HEK293T (cell line): Measurements from ENCODE around the gene CD69.

Experiments
- CTCF ChIA-PET: fragments of 350-600 bp; formaldehyde crosslinking; extraction: SDS; loops from one replicate; lab custom pipeline; 2021; ENCODE audit warnings: antibody characterized with exemption, inconsistent platforms; lab: Yijun Ruan, JAX
- POLR2A ChIA-PET: fragments of 350-600 bp; formaldehyde crosslinking; extraction: SDS; loops from one replicate; lab custom pipeline; 2020; ENCODE audit warnings: antibody characterized with exemption, inconsistent platforms; lab: Yijun Ruan, JAX
- DNase-seq: peaks from one replicate; pipeline ENCODE4 v3.0.0; 2012; ENCODE audit warnings: mixed read lengths; ENCODE audit errors: extremely low spot score
- ARNT ChIP-seq: fragments of 450-650 bp; IDR thresholded peaks from 2 replicates; pipeline ENCODE4 v1.6.1; 2017; ENCODE audit warnings: mild to moderate bottlenecking
- BHLHE40 ChIP-seq: fragments of 450-650 bp; IDR thresholded peaks from 2 replicates; pipeline ENCODE4 v1.6.1; 2016; ENCODE audit warnings: mild to moderate bottlenecking, moderate library complexity, borderline replicate concordance
- CTBP1 ChIP-seq: fragments of 450-650 bp; IDR thresholded peaks from 2 replicates; pipeline ENCODE4 v1.6.1; 2016; ENCODE audit warnings: borderline replicate concordance
- ELF4 ChIP-seq: fragments of 450-650 bp; IDR thresholded peaks from 2 replicates; pipeline ENCODE4 v1.6.1; 2017; ENCODE audit warnings: antibody characterized with exemption
- FOXA1 ChIP-seq: fragments of 450-650 bp; IDR thresholded peaks from 2 replicates; pipeline ENCODE4 v1.6.1; 2016; ENCODE audit warnings: mild to moderate bottlenecking
- FOXK2 ChIP-seq: fragments of 450-650 bp; IDR thresholded peaks from 2 replicates; pipeline ENCODE4 v1.6.1; 2016; ENCODE audit warnings: mild to moderate bottlenecking
- FOXM1 ChIP-seq: fragments of 450-650 bp; IDR thresholded peaks from 2 replicates; pipeline ENCODE4 v1.6.1; 2017; ENCODE audit warnings: mild to moderate bottlenecking, borderline replicate concordance
- HDGF ChIP-seq: fragments of 450-650 bp; IDR thresholded peaks from 2 replicates; pipeline ENCODE4 v1.6.1; 2017; ENCODE audit warnings: antibody characterized with exemption, borderline replicate concordance
- L3MBTL2 ChIP-seq: fragments of 450-650 bp; conservative IDR thresholded peaks from 2 replicates; pipeline ENCODE4 v1.6.1; 2016; ENCODE audit warnings: mild to moderate bottlenecking
- LEF1 ChIP-seq: fragments of 450-650 bp; IDR thresholded peaks from 2 replicates; pipeline ENCODE4 v1.6.1; 2017; ENCODE audit warnings: mild to moderate bottlenecking, borderline replicate concordance
- NFRKB ChIP-seq: fragments of 450-650 bp; IDR thresholded peaks from 2 replicates; pipeline ENCODE4 v1.6.1; 2016; ENCODE audit warnings: mild to moderate bottlenecking, moderate library complexity
- SP1 ChIP-seq: fragments of 450-650 bp; IDR thresholded peaks from 2 replicates; pipeline ENCODE4 v1.6.1; 2017
- SUZ12 ChIP-seq: fragments of 450-650 bp; IDR thresholded peaks from 2 replicates; pipeline ENCODE4 v1.6.1; 2016; ENCODE audit warnings: mild to moderate bottlenecking
- TARDBP ChIP-seq: fragments of 450-650 bp; IDR thresholded peaks from 2 replicates; pipeline ENCODE4 v1.6.1; 2016
- ZNF384 ChIP-seq: fragments of 450-650 bp; IDR thresholded peaks from 2 replicates; pipeline ENCODE4 v1.6.1; 2016
- TF ChIP-seq, protein P1 (sequence below): fragments of 450-650 bp; IDR thresholded peaks from 2 replicates; pipeline ENCODE4 v1.6.1; 2016

Gene CD69

DNA sequence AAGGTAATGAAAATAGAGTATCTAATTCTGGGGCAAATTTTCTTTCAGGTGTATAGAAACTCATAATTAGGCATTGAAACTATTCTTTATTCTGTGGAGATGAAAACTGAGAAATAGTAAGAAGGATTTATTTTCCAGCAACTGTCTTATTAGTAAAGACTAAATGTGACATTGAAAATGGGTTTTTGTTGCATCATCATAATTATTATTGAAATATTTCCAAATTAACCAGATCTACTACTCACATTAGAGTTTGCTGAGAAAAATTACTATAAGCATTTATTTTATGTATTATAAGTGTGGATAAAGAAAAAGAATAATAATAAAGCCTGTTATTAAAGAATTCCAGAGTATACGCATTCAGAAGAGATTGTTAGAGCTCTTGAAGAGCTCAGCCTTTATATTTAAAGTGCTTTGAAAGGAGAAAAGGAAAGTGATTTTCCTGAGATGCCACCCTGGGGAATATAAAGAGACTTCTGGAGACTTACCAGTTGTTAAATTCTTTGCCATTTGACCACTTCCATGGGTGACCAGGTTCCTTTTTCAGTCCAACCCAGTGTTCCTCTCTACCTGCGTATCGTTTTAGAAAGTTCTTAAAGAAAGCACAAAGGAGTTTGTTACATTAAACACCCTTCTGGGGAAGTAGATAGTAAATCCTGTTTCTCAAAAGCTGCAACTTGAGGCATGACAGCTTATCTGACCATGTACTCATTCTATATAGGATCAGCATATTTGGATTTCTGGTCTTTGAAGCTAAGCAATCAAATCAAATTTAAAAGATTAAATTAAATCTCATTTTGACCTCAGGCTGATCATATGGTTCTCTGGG lies 6.4 kb downstream of the CD69 start:
- ChIA-PET POLR2A (interaction anchor here (0.6 kb wide), 1 partner anchor 445 kb away, joined by 3 read pairs; no protein-coding TSS in a partner anchor), CTCF (no interaction called here)
- DNase-seq: no peak
- TF ChIP-seq SUZ12 (no peak), FOXA1 (no peak), ARNT (no peak), L3MBTL2 (no peak), CTBP1 (no peak), BHLHE40 (no peak), TARDBP (no peak), HDGF (no peak)

DNA sequence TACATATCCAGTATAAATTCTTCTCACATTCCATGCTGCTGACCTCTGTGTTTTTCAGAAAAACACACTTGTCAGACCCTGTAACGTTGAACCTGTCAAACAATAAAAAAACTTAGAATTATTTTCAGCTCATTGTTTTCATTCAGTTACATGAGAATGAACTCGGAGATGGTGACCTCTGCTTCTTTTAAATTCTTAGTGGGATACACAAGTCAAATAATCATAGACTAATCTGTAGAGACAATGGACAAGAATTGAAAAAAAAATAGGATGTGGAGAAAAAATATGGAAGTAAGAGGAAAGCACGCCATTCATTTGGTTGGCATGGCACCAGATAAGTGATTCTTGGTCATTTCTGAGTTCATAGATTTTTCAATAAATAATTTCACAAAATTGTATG lies 7.2 kb downstream of the CD69 start:
- DNase-seq: no peak
- ChIA-PET POLR2A (no interaction called here), CTCF (no interaction called here)
- no peak for TF ChIP-seq TARDBP
- no peak for TF ChIP-seq BHLHE40
- no peak for TF ChIP-seq L3MBTL2

DNA sequence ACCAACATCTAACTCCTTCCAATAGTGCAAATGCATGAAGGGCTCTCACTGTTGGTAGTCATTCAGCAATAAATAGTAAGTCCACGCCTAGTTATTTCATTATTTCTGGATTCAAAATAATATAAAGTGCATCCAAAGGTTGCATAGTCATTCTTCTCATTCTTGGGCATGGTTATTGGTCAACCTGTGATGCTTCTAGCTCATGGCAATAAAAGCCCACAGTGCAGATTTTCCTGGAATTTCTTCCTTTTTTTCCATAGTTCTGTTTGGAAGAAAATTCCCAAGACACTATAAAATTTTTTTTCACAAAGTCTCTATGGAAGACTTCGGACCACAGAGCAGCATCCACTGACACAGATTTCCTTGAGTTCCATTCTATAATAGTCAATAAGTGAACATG lies 7.6 kb downstream of the CD69 start:
- ChIA-PET CTCF (no interaction called here), POLR2A (no interaction called here)
- DNase-seq: no peak
- no peak for TF ChIP-seq SP1
- no peak for TF ChIP-seq HDGF
- TF ChIP-seq LEF1: no peak
- no peak for TF ChIP-seq ZNF384
- TF ChIP-seq, protein P1, sequence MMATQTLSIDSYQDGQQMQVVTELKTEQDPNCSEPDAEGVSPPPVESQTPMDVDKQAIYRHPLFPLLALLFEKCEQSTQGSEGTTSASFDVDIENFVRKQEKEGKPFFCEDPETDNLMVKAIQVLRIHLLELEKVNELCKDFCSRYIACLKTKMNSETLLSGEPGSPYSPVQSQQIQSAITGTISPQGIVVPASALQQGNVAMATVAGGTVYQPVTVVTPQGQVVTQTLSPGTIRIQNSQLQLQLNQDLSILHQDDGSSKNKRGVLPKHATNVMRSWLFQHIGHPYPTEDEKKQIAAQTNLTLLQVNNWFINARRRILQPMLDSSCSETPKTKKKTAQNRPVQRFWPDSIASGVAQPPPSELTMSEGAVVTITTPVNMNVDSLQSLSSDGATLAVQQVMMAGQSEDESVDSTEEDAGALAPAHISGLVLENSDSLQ: no peak
- TF ChIP-seq BHLHE40: no peak
- no peak for TF ChIP-seq SUZ12
- TF ChIP-seq ARNT: no peak
- TF ChIP-seq FOXA1: no peak
- no peak for TF ChIP-seq FOXK2
- no peak for TF ChIP-seq FOXM1

DNA sequence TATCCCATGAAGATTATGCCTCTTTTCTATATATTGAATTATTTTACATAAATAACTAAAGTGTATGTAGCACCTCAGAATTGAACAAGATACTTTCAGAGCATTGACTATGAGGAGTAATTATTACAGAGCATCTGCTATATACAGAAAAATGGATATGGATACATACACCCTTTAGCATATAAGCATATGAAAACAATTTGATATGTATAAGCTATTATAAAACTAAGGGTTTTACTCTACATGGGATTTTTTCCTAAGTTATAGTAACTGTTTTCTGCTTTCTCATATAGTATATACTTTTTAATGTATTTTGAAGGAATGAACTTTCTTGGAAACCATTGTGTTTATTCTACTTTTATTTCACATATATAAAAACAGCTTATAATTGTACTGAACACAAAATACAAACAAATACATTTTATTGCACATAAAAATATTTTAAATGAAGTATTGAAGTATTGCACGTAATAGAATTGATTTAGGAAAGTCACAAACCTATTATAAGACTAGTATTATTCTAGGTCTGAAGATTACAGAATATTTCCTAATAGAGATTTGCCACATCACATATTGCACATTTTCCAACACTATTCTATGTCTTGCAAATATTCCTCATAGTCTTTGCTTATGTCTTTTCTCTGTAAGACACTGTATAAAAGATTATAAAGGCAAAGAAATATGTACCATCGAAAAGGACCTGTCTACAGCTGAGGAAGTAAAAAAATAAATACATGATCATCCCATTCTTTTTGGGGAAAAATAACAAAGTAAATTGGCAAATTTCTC lies 8.4 kb downstream of the CD69 start:
- TF ChIP-seq HDGF (no peak), CTBP1 (no peak), SP1 (no peak), L3MBTL2 (no peak), FOXM1 (no peak), ARNT (no peak), FOXK2 (no peak), TARDBP (no peak), LEF1 (no peak), ZNF384 (no peak), FOXA1 (no peak), SUZ12 (no peak), BHLHE40 (no peak), ELF4 (no peak), NFRKB (no peak)
- TF ChIP-seq, protein P1: no peak
- ChIA-PET POLR2A (no interaction called here), CTCF (interaction anchor here (1.0 kb wide), 1 partner anchor 10 kb away, joined by 3 read pairs; no protein-coding TSS in a partner anchor)
- no peak for DNase-seq

DNA sequence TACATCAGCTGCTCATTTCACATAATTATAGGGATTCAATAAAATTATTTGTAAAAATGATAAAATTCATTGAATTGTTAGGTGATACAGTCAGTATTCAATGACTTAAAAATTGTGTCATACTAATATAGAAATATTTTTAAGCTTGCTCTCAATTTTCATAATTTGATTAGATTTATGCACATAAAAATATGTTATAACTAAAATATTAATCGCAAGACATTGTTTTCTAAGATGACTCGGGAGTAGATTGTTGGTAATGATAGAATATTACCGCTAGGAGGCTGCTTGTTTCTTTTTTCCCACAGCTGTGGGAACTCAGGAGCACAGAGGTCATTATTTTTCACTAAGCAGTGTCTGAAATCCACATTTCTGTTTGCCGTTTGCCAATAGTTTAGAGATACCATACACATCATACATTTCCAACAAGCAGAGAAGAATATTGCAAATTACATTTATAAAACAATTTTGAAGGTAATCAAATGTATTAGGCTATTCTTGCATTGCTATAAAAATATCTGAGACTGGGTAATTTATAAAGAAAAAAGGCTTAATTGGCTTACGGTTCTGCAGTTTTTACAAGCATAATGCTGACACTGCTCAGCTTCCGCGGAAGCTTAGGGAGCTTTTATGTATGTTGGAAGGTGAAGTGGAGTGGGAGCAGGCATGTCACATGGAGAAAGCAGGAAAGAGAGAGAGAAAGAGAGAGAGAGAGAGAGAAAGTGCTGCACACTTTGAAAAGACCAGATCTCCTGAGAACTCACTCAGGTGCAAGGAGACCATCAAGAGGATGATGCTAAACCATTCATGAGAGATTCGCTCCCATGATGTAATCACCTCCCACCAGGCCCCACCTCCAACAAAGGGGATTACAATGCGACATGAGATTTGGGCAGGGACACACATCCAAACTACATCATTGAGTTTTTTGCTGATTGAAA lies 9.2 kb downstream of the CD69 start:
- TF ChIP-seq LEF1: no peak
- TF ChIP-seq L3MBTL2: no peak
- TF ChIP-seq ZNF384: no peak
- TF ChIP-seq SP1: no peak
- TF ChIP-seq ELF4: no peak
- TF ChIP-seq TARDBP: no peak
- TF ChIP-seq SUZ12: no peak
- TF ChIP-seq NFRKB: no peak
- no peak for TF ChIP-seq BHLHE40
- no peak for TF ChIP-seq ARNT
- TF ChIP-seq FOXM1: no peak
- no peak for TF ChIP-seq FOXA1
- no peak for TF ChIP-seq FOXK2
- TF ChIP-seq HDGF: no peak
- no peak for TF ChIP-seq CTBP1
- TF ChIP-seq, protein P1: no peak
- CTCF ChIA-PET: interaction anchor here (0.6 to 2.6 kb wide), 12 partner anchors 9 to 402 kb away, joined by 3 to 17 read pairs (median 5); partner anchors contain the start of gene CD69
- POLR2A ChIA-PET: no interaction called here
- no peak for DNase-seq
